GM18517 (cell line): ENCODE data around the gene SIGLEC15.

Experiments used
- ATAC-seq: cut with Tn5 transposase; IDR thresholded peaks from one replicate; pipeline ENCODE4 v1.9.1; 2021; ENCODE audit warnings: mild to moderate bottlenecking, moderate library complexity; ENCODE audit not compliant: unreplicated experiment

The SIGLEC15 gene

GRCh38 chr18:45874491-45875184 lies 49.2 kb downstream of the SIGLEC15 start:
- ATAC-seq, result peak; percentile 87

DNA sequence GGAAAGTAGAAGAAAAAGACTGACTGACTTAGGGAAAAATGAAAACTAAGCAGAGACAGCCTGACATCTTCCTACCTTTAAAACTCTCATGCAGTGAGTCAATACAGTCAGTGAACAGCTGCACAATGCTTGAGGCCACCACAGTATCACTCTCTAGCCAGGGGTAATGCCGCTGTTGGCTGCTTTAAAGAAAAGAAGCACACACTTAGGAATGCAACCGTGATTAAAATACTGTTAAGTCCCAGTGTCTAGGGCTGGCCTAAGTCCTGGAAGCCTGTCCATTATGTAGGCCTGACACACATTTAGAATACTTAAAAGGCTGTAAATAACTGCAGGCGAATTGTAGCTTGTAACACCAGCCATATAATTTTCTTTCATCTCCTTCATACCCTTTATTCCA lies 50.7 kb downstream of the SIGLEC15 start:
- no peak for ATAC-seq

DNA sequence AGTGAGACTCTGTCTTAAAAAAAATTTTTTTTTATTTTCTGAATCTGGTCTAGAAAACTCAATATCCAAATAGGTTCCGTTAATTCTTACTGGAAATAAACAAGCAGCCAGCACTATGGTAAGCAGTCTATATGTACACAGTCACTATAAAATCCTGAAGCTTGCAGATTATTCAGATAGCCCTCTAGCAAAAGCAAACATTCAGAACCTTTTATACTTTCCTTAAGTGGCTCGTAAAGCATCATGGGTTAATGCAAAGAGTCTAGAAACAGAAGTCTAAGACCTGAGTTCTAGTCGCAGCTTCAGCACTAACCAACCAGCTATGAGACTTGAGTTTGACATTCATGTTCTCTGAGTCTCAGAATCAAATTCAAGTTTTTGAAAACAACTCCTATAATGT lies 51.9 kb downstream of the SIGLEC15 start:
- ATAC-seq, result no peak

GRCh38 chr18:45879681-45880655 lies 54.5 kb downstream of the SIGLEC15 start:
- peak; percentile 79 for ATAC-seq

GRCh38 chr18:45880876-45881558 lies 55.5 kb downstream of the SIGLEC15 start:
- no peak for ATAC-seq

DNA sequence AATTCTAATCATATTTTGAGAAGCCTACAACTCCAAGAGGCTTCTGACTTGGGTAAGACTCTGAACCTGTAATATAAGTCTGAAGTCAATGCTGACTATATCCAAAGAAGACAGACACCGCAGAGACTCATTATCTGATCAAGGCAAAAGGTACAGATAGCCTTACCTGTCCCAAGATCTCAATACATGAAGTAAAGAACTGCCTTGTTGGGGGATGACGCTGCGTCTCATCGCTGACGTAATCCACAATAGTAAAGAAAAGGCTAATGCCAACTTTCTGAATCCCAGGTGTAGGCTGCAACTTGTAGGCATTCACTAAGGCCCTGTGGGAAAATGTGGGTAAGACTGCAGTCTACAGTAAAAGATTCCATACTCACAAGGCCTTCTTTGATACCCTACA lies 62.1 kb downstream of the SIGLEC15 start:
- no peak for ATAC-seq

- ATAC-seq, result no peak
These were observed 64.1 kb downstream of the SIGLEC15 start for GRCh38 chr18:45889419-45890064.

GRCh38 chr18:45890606-45891005 lies 65.1 kb downstream of the SIGLEC15 start:
- no peak for ATAC-seq

DNA sequence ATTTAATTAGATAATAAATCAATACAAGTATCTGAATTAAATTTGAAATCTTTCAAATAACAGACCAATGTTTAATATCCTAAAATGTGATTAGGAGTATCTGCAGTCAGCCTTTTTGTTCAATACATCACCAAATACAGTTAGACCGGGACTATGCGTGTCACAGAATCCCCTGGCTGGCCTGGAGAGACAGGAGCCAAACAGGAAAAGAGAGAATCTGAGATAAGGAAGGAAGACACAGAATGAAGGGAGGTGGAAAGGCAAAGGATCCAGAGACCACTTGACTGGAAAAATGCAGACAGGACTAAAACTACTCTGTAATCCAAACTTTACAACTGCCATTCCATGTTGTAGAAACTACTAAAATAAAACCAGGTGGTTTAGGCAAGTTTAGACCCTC lies 66.3 kb downstream of the SIGLEC15 start:
- ATAC-seq, result no peak
